ENCODE results near the gene SPATA13.

DNA sequence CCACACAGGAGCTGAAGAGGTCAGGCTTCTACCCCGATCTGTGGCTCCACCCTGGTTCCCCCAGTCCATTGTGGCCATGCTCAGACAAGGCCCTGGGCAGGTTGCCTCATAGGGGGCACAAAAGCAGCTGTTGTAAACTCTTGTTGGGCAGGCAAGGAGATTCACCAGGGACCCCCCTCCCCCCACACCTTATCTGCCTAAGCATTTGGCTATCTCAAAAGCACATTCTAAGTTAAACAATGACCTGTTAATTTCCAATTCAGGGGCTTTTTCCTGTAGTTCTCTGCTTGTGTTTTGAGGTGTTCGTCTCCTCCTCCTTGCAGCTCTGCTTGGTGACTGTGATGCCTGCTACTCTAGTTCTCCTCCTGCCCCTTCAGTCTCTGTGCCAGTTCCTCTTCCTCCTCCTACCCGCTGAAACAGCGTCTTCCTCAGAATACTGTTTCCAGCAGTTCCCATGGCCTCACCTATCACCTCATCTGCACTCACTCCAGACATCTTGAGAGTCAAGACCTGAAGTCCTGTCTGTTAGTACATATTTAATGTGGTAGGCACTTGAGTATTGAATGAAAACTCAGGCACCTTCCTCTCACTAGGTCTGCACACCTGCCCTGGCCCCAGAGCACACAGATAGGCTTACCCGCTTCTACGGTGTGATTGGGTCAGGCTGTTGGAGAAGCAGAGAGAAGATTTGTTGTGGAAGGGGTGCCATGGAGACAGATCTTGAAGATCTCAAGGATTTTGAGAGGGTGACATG lies 31.7 kb downstream of the SPATA13 start:
- TF ChIP-seq GATA2 (IDR thresholded peaks at IDR 0.05; ENCODE audit: low read depth, low read length) = no peak
- no peak for TF ChIP-seq GATA3 (IDR thresholded peaks at IDR 0.05; ENCODE audit: low read depth, low read length)

All from SH-SY5Y (cell line).